ENCODE results near the gene ZNF714. TPM values are rescaled to one million over a fixed set of nuclear protein-coding genes. Genes with fewer than 3 reads are reported as not detected.

ZNF714 gene
- polyA plus RNA-seq, 3 donors = 1.7 to 5.8 (median 2.4) TPM

DNA sequence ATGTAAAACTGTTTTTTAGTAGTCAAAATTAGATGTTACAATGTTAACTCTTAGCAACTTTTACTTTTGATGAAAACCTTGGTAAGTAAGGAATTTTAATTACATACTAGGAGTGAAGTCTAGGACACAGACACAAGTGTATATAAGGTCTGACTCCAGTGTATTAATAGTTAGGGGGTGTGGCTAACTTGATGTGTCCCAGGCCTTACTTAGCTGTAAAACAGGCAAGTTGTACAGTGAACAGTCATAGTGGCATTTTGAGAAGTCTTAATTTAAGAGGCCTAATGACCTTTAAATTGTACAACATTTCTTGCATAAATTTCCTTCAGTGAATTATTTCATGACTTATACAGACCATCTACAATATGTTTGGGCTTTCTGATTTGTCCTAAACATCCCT, 66.7 kb downstream of the ZNF714 start:
- Histone ChIP-seq H3K9ac (ENCODE audit: insufficient read depth, low read length, poor library complexity, severe bottlenecking) (no peak overlapping the region), H4K20me1 (ENCODE audit: insufficient read depth, low read length) (no peaks in the 10 kb centered on the region), H3K36me3 (replicated peaks in 1 of 2; ENCODE audit: control insufficient read depth in 1 of 2, insufficient read depth in 2 of 2, low read length in 2 of 2) (peaks cover 55 to 100% of the 10 kb centered on the region in 2 donors), H3K4me3 (replicated peaks in 1 of 3; ENCODE audit: low read depth in 2 of 3, low read length in 3 of 3) (no peak overlapping the region), H3K9me3 (replicated peaks in 1 of 2; ENCODE audit: control insufficient read depth in 1 of 2, insufficient read depth in 1 of 2, low read length in 2 of 2) (peaks cover 26 to 51% of the 10 kb centered on the region in 2 donors), H3K4me2 (replicated peaks; ENCODE audit: extremely low read depth, low read length, poor library complexity, severe bottlenecking) (no peak overlapping the region), H3K4me1 (ENCODE audit: control insufficient read depth in 1 of 2, insufficient read depth in 2 of 2, low read length in 2 of 2) (no peaks in the 10 kb centered on the region), H2AFZ (ENCODE audit: insufficient read depth, low read depth, low read length, poor library complexity, severe bottlenecking) (no peak overlapping the region), H3K27me3 (ENCODE audit: control insufficient read depth in 2 of 2, insufficient read depth in 2 of 2, low read length in 2 of 2) (no peaks in the 10 kb centered on the region), H3K27ac (ENCODE audit: low read depth in 1 of 2, low read length in 2 of 2) (no peak overlapping the region), H3K79me2 (ENCODE audit: insufficient read depth, low read length) (peaks cover 50% of the 10 kb centered on the region)
- Mint-ChIP-seq H3K9me3 (peaks cover 28 to 71% (median 57%) of the 10 kb centered on the region in 7 donors), H3K36me3 (peaks cover 82 to 98% of the 10 kb centered on the region in 2 donors), H3K4me1 (no peaks in the 10 kb centered on the region), H3K4me3 (no peak overlapping the region), H3K27me3 (ENCODE audit: low read depth in 3 of 3) (no peaks in the 10 kb centered on the region), H3K27ac (no peak overlapping the region)
- intact Hi-C loops (cut with micrococcal nuclease) = loop anchor here in 1 of 2 donors (10.0 kb wide), 1 partner anchor 166 kb away; no protein-coding TSS in a partner anchor
- TF ChIP-seq, protein P1, sequence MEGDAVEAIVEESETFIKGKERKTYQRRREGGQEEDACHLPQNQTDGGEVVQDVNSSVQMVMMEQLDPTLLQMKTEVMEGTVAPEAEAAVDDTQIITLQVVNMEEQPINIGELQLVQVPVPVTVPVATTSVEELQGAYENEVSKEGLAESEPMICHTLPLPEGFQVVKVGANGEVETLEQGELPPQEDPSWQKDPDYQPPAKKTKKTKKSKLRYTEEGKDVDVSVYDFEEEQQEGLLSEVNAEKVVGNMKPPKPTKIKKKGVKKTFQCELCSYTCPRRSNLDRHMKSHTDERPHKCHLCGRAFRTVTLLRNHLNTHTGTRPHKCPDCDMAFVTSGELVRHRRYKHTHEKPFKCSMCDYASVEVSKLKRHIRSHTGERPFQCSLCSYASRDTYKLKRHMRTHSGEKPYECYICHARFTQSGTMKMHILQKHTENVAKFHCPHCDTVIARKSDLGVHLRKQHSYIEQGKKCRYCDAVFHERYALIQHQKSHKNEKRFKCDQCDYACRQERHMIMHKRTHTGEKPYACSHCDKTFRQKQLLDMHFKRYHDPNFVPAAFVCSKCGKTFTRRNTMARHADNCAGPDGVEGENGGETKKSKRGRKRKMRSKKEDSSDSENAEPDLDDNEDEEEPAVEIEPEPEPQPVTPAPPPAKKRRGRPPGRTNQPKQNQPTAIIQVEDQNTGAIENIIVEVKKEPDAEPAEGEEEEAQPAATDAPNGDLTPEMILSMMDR (IDR thresholded peaks at IDR 0.05) = no peak
- no peak for DNase-seq

DNA sequence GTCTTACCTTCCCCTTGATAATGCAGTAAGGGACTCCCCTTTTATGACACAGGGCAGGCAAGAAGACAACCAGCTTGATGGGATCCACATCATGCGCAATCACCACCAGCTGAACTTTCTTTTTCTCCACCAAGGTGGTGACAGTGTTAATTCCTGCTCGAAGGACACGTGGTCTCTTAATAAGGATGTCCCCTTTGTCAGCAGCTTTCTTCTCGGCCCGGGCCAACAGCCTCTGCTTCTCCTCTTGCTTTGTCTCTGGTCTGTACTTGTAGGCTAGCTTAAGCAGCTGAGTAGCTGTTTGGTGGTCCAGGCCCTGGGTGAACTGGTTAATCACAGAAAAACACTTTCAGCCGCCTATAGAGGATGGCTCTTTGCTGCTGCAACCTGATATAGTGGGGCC, 67.9 kb downstream of the ZNF714 start:
- Histone ChIP-seq H3K36me3 (replicated peaks in 1 of 2; ENCODE audit: control insufficient read depth in 1 of 2, insufficient read depth in 2 of 2, low read length in 2 of 2) (peaks cover 49 to 90% of the 10 kb centered on the region in 2 donors), H3K9ac (ENCODE audit: insufficient read depth, low read length, poor library complexity, severe bottlenecking) (no peak overlapping the region), H3K79me2 (ENCODE audit: insufficient read depth, low read length) (peaks cover 48% of the 10 kb centered on the region), H3K4me2 (replicated peaks; ENCODE audit: extremely low read depth, low read length, poor library complexity, severe bottlenecking) (no peak overlapping the region), H3K4me1 (ENCODE audit: control insufficient read depth in 1 of 2, insufficient read depth in 2 of 2, low read length in 2 of 2) (no peaks in the 10 kb centered on the region), H2AFZ (ENCODE audit: insufficient read depth, low read depth, low read length, poor library complexity, severe bottlenecking) (no peak overlapping the region), H3K9me3 (replicated peaks in 1 of 2; ENCODE audit: control insufficient read depth in 1 of 2, insufficient read depth in 1 of 2, low read length in 2 of 2) (peaks cover 29 to 55% of the 10 kb centered on the region in 2 donors), H4K20me1 (ENCODE audit: insufficient read depth, low read length) (no peaks in the 10 kb centered on the region), H3K27ac (ENCODE audit: low read depth in 1 of 2, low read length in 2 of 2) (no peak overlapping the region), H3K4me3 (replicated peaks in 1 of 3; ENCODE audit: low read depth in 2 of 3, low read length in 3 of 3) (no peak overlapping the region), H3K27me3 (ENCODE audit: control insufficient read depth in 2 of 2, insufficient read depth in 2 of 2, low read length in 2 of 2) (no peaks in the 10 kb centered on the region)
- intact Hi-C loops (cut with micrococcal nuclease) = loop anchor here in 1 of 2 donors (10.0 kb wide), 1 partner anchor 165 kb away; no protein-coding TSS in a partner anchor
- H3K27ac Mint-ChIP-seq = peak overlapping the region in 1 of 7 donors; percentile 50
- TF ChIP-seq, protein P1 (IDR thresholded peaks at IDR 0.05) = no peak
- WGBS (ENCODE audit: insufficient coverage) = 100% methylated on average over 6 of the region's 6 CpGs
- no peaks in the 10 kb centered on the region for H3K27me3 Mint-ChIP-seq (ENCODE audit: low read depth in 3 of 3)
- no peak overlapping the region for H3K4me3 Mint-ChIP-seq
- no peaks in the 10 kb centered on the region for H3K4me1 Mint-ChIP-seq
- DNase-seq = no peak
- peaks cover 31 to 71% (median 57%) of the 10 kb centered on the region in 7 donors for H3K9me3 Mint-ChIP-seq
- H3K36me3 Mint-ChIP-seq = peaks cover 70 to 94% of the 10 kb centered on the region in 2 donors
